Uterus (tissue), 4 donors: ENCODE data around the gene INO80E. TPM values are rescaled to one million over a fixed set of nuclear protein-coding genes. Genes with fewer than 3 reads are reported as not detected.

ENCODE experiments used
- DNase-seq, 2 donors: peaks; one replicate each; pipeline ENCODE4 v3.0.0-alpha.2; 2019 to 2020
- H3K27ac ChIP-seq, 2 donors: fragments of 200-600 bp; sonication (generic); 1 replicate in 1 of 2; 2 replicates in 1 of 2; pipeline ENCODE4 v1.5.1; 2016 to 2018
- H3K27me3 ChIP-seq, 2 donors: fragments of 200-600 bp; sonication (generic); one replicate each; pipeline ENCODE4 v1.5.1; 2018 to 2019; ENCODE audit warnings: control low read depth in 1 of 2
- H3K36me3 ChIP-seq, 2 donors: fragments of 200-600 bp; sonication (generic); one replicate each; pipeline ENCODE4 v1.5.1; 2019; ENCODE audit warnings: control low read depth in 1 of 2
- H3K4me1 ChIP-seq, 2 donors: fragments of 200-600 bp; sonication (generic); one replicate each; pipeline ENCODE4 v1.5.1; 2018 to 2019; ENCODE audit warnings: control low read depth in 1 of 2
- H3K4me3 ChIP-seq, 2 donors: fragments of 200-600 bp; sonication (generic); 1 replicate in 1 of 2; 2 replicates in 1 of 2; pipeline ENCODE4 v1.5.1; 2018 to 2019; ENCODE audit warnings: mild to moderate bottlenecking in 1 of 2
- H3K9me3 ChIP-seq, 2 donors: fragments of 200-600 bp; sonication (generic); one replicate each; pipeline ENCODE4 v1.5.1; 2019; ENCODE audit warnings: control low read depth in 1 of 2
- POLR2A ChIP-seq, 2 donors: fragments of 450-650 bp; IDR thresholded peaks; one replicate each; pipeline ENCODE4 v1.6.1; 2016; ENCODE audit warnings: antibody characterized with exemption in 2 of 2, mild to moderate bottlenecking in 1 of 2, moderate library complexity in 1 of 2
- intact Hi-C: fragments of 100-400 bp; cut with DNase I; formaldehyde crosslinking; loops from one replicate; pipeline ENCODE4 v1.15.1; 2023; ENCODE audit warnings: low total_unique reads
- total RNA-seq, 4 donors: library from RNA; depleted of rRNA in 3 of 4; stranded (reverse); fragments of >200 nt in 3 of 4; gene quantifications; one replicate each; pipeline versions ENCODE4 v1.1.0 to v1.2.4, GENCODE V29; 2014 to 2023
- TF ChIP-seq, protein P1 (sequence below), 4 experiments: fragments of 200-600 bp in 2 of 4; fragments of 450-650 bp in 2 of 4; sonication (generic) in 2 of 4; IDR thresholded peaks; one replicate each; pipeline ENCODE4 v1.5.1; 2016 to 2019; ENCODE audit warnings: antibody characterized with exemption in 4 of 4, mild to moderate bottlenecking in 2 of 4, moderate library complexity in 1 of 4
- donor health status: DM: yes; HTN: yes; CAD: no.

The INO80E gene
- total RNA-seq, 4 donors from 2014 or later = 4.1 to 714 (median 68.9) TPM

DNA sequence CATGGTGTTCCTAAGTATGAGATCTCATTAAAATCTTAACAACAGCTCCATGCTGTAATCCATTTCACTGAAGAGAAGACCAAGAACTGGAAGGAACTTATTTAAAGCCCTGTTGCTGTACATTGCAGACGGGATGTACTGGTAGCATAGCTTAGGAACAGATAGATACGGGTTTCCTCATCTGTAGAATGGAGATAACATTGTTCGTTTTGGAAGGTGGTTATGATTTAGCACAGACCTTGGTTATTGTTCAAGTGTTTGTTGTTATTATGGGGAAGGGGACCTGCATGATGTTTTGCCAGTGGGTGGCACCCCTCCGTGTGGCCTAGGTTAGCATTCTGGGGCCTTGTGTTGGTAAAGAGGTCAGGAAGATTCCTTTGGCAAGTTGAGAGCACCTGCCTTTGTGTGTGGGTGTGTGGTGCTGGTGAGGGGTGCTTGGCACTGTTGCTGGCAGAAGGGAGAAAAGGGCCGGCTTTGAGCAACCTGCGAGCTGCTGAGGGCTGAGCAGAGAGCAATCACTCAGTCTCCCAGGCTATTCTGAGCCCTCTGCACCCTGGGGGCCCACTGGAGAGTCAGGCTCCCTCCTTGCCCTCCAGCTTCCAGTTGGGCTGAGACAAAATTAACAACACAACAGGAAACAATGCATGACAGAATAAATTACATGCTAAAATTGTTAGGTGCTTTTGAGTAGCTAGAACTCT lies 20.1 kb upstream of the INO80E start:
- H3K36me3 ChIP-seq = no peaks in the 10 kb centered on the region
- intact Hi-C loops = no loop called here
- no peaks in the 10 kb centered on the region for H3K27me3 ChIP-seq
- DNase-seq = no peak
- peak overlapping the region; percentile 55 to 90 for H3K27ac ChIP-seq
- TF ChIP-seq, protein P1, sequence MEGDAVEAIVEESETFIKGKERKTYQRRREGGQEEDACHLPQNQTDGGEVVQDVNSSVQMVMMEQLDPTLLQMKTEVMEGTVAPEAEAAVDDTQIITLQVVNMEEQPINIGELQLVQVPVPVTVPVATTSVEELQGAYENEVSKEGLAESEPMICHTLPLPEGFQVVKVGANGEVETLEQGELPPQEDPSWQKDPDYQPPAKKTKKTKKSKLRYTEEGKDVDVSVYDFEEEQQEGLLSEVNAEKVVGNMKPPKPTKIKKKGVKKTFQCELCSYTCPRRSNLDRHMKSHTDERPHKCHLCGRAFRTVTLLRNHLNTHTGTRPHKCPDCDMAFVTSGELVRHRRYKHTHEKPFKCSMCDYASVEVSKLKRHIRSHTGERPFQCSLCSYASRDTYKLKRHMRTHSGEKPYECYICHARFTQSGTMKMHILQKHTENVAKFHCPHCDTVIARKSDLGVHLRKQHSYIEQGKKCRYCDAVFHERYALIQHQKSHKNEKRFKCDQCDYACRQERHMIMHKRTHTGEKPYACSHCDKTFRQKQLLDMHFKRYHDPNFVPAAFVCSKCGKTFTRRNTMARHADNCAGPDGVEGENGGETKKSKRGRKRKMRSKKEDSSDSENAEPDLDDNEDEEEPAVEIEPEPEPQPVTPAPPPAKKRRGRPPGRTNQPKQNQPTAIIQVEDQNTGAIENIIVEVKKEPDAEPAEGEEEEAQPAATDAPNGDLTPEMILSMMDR (IDR thresholded peaks at IDR 0.05) = no peak
- no peak for TF ChIP-seq POLR2A (IDR thresholded peaks at IDR 0.05)
- no peaks in the 10 kb centered on the region for H3K9me3 ChIP-seq
- H3K4me3 ChIP-seq = peak overlapping the region; percentile 9 to 91
- H3K4me1 ChIP-seq = peaks cover 0 to 14% of the 10 kb centered on the region in 2 donors

DNA sequence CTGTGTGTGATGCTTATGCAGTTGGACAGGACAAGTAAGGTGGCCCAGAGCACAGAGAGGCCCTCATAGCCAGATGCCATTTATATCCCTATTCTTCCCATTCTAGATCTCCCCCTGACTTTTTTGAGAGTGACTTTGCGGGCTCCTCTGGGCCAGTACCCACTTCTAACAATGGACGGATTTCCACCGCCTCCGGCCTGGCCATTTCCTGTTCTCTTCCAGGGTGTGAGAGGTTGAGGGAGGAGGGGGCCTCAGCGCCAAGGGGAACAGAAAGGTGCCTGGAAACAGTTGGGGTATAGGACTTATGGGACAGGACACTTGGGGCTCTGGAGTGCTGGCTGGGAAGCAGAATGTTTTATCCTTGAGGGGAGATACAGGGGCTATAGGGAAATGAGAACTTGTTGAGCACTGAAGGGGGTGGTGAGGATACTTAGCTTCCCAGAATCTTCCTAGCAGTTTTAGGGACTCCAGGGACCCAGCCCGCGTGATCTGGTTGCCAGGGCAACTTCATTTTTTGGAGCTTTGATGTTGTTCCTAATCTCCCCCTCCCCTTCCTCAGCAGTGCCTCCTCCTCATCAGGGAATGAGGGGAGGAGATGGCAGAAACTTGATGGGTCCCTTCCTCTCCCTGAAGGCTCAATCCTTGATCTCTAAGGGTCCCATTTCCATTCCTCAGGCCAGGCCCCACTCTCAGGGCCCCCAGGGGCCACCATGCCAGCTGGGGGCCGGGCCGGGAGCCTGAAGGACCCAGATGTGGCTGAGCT lies 18.8 kb upstream of the INO80E start:
- intact Hi-C loops = no loop called here
- H3K27me3 ChIP-seq = no peaks in the 10 kb centered on the region
- peak overlapping the region; percentile 55 to 90 for H3K27ac ChIP-seq
- no peak overlapping the region for H3K4me3 ChIP-seq
- no peaks in the 10 kb centered on the region for H3K9me3 ChIP-seq
- H3K4me1 ChIP-seq = peaks cover 0 to 14% of the 10 kb centered on the region in 2 donors
- no peak for DNase-seq
- TF ChIP-seq POLR2A (IDR thresholded peaks at IDR 0.05) = no peak
- TF ChIP-seq, protein P1 (IDR thresholded peaks at IDR 0.05) = no peak
- H3K36me3 ChIP-seq = no peaks in the 10 kb centered on the region

- Histone ChIP-seq H3K4me1 (peaks cover 0 to 14% of the 10 kb centered on the region in 2 donors), H3K36me3 (no peaks in the 10 kb centered on the region)
These were observed 18.0 kb upstream of the INO80E start for GRCh38 chr16:29978081-29978480.

DNA sequence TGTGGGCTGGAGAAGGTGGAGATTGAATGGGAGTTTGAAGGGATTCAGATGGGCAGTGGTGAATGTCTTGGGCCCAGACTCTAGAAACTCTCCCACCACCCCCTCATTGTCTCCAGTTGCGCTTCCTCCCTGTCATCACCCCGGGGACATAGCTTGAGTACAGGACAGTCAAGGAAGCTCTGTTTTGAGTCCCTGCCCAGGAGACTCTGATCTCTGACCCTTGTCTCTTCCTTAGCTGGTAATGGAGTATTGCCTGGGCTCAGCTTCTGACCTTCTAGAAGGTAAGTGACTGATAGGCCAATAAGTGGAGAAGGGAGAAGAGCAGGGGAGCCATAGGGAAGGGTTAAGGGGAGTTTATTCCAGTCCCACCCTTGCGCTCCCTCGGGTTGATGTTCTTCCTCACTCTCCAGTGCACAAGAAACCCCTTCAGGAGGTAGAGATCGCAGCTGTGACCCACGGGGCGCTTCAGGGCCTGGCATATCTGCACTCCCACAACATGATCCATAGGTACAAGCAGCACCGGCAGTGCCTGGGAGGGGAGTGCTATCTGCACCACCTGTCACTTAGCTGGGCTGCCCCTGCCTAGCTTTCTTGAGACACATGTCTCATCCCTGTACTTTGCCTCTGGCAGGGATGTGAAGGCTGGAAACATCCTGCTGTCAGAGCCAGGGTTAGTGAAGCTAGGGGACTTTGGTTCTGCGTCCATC lies 17.3 kb upstream of the INO80E start:
- Histone ChIP-seq H3K4me1 (peaks cover 0 to 14% of the 10 kb centered on the region in 2 donors), H3K9me3 (no peaks in the 10 kb centered on the region), H3K27me3 (no peaks in the 10 kb centered on the region), H3K4me3 (no peak overlapping the region), H3K27ac (peak overlapping the region in 1 of 2 donors; percentile 17), H3K36me3 (no peaks in the 10 kb centered on the region)
- TF ChIP-seq POLR2A (IDR thresholded peaks at IDR 0.05) = no peak
- TF ChIP-seq, protein P1 (IDR thresholded peaks at IDR 0.05) = no peak
- intact Hi-C loops = no loop called here
- DNase-seq = peak in 1 of 2 donors; percentile 1

More at GRCh38 chr16:29978081-29978480, 18.0 kb upstream of the INO80E start:
- intact Hi-C loops = no loop called here
- H3K9me3 ChIP-seq = no peaks in the 10 kb centered on the region
- peak overlapping the region in 1 of 2 donors; percentile 55 for H3K27ac ChIP-seq
- no peak for DNase-seq
- H3K4me3 ChIP-seq = no peak overlapping the region
- H3K27me3 ChIP-seq = no peaks in the 10 kb centered on the region
- TF ChIP-seq, protein P1 (IDR thresholded peaks at IDR 0.05) = no peak
- no peak for TF ChIP-seq POLR2A (IDR thresholded peaks at IDR 0.05)
